ENCODE data around the gene C12orf75.
"Not testable (repeated sequence)": the region's sequence is repeated elsewhere in the genome, so short reads cannot be mapped to it uniquely, and the experiment has no call there.

Gene C12orf75

GRCh38 chr12:105310476-105311085 is 19.9 kb upstream of the C12orf75 start:
- not testable (repeated sequence) for DNase-seq (ENCODE audit: low read depth)

DNA sequence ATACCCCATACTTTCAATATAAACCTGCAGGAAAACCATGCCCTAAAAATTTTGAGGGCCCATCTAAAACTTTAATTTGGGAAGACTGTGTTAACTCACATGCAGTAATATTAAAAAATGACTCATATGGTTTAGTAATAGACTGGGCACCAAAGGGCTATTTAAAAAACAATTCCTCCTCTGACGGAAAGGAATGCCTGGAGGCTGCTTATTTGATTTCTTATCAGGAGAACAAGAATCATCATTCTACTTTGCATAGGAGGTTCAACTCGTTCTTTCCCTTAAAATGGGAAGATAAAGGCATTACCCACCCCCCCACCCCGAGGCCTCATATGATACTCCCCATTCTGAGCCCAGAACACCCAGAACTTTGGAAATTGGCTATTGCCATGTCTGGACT is 18.6 kb upstream of the C12orf75 start:
- DNase-seq (ENCODE audit: low read depth): not testable (repeated sequence)

- DNase-seq (ENCODE audit: low read depth): not testable (repeated sequence)
Observed at GRCh38 chr12:105313755-105314154, 16.7 kb upstream of the C12orf75 start.

DNA sequence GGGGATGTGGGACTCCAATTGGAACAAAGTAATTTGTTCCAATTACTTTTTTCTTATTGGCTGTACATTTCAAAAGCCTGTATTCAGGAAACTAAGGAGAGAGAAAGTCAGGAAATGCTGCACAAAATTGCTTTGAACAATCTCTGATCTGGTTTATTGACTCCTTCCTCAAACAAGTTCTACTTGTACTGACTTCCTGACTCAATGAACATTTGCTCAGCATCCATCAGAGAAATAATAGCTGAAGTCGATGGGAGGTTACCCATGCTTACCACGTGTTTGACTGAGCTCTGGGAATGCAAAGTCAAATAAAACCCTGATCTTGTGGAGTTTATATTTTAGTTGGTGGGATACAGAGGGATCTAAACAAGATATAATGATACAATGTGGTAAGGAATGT is 15.4 kb upstream of the C12orf75 start:
- no peak for DNase-seq (ENCODE audit: low read depth)

DNA sequence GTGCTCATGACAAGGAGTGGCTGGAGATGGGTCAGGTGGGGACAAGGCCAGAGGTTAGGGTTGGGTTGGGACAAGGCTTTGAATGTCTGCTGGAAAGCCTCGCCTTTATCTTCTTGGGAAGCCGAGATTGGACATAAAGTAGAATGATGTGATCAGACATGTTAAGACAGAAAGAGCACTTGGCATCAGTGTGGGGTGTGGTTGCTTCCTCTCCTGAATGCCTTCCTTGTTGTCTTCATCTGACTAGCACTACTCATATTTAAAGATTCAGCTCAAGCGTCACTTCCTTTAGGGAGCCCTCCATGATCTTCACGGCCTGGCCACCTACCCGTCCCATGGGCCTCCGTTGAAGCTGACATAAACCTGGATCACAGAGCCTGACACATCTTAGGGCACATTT is 14.8 kb upstream of the C12orf75 start:
- no peak for DNase-seq (ENCODE audit: low read depth)

DNA sequence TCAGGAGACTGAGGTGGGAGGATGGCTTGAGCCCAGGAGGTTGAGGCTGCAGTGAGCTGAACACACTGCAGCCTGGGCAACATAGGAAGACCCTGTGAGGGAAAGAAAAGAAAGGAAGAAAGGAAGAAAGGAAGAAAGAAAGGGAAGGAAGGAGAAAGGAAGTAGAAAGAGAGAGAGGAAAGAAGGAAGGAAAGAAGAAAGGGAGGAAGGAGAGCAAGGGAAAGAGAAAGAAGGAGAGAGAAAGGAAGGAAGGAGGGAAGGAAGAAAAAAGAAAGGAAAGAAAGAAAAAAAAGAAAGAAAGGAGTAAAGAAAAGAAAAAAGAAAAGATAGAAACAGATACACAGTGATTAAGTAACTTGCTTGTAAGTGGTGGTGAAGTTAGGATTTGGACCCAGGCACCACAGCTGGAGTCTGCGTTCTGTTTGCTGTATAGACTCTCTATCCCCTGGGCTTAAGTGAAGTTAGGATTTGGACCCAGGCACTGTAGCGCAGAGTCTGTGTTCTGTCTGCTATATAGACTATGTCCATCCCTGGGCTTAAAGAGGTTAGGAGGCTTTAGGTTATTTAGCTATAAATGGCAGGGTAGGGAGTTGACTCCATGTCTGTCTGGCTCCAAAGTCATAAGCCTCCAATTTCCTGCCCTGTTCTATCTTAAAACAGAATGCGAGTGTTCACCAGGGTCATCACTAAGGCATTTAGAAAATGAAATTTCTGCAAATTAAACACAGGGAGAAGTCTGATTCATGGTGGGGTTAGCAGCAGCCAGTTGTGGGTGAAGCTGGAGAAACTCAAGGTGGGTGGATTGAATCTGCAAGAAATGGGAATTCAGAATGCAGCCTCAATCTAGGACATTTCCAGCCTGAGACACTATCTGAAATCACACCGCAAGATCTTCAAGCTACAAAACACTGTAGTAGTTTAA is 13.3 kb upstream of the C12orf75 start:
- DNase-seq (ENCODE audit: low read depth): no peak

DNA sequence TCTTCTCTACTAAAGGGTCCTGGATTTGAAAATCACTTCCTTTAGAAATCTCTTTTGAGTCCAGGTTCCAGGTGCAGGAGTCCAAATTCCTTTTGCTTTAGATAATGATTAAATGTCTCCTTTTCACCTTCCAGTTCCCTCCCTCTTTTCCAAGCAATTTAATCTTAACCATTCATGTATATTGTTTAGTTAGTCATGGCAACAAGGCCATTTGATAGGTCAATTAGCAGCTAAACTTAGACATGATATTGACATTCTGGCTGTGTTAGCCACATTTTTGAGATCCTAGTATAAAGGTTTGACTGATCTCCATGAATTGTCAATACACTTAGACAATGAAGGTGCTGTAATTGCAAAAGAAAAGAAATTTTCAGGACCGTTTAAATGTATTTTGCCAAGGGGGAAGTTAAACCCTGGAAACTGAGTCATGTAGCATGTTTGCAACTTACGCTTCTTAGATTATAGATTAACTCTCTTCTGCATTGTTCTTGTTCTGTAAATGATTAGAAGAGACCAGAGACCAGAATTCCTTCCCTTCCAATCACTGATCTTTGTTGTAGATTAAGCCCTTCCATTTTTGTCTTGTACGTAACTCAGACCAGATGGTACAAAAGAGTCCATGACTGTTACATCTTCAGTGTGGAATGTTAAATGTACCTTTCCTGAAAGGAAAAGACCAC is 12.4 kb upstream of the C12orf75 start:
- DNase-seq (ENCODE audit: low read depth): no peak

DNA sequence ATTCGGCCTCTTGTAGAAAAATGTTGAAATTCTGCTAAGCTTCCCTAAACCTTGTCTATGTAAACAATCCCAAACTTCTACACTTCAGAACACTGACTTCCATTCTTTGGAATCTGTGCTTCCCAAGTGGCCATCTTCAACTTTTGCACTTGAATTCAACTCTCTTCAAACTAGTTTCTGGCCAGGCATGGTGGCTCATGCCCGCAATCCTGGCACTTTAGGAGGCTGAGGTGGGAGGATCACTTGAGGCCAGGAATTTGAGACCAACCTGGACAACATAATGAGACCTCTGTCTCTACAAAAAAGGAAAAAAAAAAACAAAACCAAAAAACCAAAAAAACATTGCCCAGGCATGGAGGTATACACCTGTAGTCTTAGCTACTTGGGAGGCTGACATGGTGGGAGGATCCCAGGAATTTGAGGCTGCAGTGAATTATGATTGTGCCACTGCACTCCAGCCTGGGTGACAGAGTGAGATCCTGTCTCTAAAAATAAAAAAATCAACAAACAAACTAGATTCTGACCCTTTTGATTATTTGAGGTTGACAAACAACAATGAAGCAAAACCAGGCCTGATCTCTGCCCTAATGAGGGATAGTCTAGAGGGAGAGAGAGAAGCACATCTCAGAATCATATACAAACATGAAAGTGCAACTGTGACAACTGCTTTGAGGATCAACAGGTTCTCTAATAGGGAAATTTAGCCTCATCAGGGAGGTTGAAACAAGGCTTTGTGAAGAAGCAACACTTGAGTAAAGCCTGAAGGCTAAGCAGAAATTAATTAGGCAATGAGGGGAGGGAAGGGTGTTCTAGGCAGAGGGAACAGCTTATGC is 11.6 kb upstream of the C12orf75 start:
- no peak for DNase-seq (ENCODE audit: low read depth)

DNA sequence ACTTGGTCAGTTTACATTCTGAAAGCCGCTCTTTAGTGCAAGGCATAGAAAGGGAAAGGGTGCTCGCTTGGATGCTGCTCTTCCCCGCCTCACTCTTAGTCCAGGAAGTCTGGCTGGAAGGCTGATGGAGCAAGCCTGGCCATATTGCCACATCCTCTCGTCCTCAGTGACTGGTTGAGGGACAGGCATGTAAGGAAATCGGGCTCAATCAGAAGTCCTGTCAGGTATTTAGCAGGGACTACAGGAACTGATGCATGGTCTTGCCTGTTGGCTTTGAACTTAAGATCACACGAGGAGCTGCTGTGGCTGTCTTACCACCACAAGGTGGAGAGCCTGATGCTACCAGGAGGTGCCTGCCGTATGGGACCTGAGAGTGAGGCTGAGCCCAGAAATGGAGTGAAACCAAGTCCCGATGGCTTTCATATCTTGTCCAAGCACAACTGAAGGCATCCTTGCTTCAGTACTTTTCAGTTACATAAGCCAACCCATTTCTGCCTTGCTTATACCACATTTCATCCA is 10.7 kb upstream of the C12orf75 start:
- no peak for DNase-seq (ENCODE audit: low read depth)

DNA sequence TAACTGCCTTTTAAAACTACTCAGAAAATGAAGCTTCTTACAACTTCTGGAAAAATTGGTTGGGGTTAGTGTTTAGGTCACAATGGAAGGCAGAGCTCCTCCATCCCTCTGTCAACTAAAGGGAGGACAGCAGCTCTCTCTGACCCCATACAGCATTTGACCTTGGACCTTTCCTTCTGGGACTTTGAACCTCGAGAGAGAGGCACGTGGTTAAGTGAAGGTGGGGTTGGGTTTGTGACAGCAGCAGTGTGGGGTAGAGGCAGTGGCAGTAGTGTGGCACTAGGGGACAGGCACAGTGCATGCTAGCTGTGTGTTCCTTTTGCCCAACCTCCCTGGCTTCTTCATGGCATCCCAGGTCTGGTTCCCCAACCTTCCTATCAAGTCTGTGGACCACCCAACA is 9.4 kb upstream of the C12orf75 start:
- no peak for DNase-seq (ENCODE audit: low read depth)

DNA sequence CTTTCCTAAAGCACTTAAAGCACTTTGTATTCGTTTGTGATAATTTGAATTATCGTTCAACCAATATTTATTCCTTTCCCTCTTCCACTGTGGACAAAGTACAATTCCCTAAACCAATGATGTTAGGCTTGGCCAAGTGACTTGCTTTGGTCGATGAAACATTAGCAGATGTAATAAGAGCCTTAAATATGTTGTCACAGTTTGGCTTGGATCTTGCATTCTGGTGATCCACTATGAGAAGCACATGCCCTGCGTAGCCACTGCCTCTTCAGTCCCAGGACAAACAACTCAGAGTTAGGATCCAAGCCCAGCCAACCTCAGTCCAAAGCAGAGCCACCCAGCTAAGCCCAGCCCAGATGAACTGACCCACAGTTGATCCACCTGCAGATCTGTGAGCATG is 8.4 kb upstream of the C12orf75 start:
- no peak for DNase-seq (ENCODE audit: low read depth)

DNA sequence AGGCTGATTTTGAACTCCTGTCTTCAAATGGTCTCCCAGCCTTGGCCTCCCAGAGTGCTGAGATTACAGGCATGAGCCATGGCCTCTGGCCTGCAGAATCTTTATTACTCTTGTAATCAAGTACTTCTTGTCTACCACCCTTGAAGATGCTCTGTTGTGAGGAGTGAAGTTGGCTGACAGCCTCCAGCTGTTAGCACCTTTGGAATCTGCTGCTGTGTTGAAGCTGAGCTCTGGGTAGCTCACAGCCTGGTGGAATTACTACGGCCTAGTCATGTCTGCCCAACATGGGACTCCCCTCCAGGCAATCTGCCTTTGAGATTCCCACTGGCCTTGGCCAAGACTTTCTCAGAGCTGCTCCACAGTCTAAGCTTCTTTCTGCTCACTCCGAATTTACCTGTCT is 5.8 kb upstream of the C12orf75 start:
- DNase-seq (ENCODE audit: low read depth): no peak

- DNase-seq (ENCODE audit: low read depth): no peak
Observed at GRCh38 chr12:105325117-105325516, 5.4 kb upstream of the C12orf75 start.

- DNase-seq (ENCODE audit: low read depth): no peak
Observed at GRCh38 chr12:105329926-105330282, 587 bp upstream of the C12orf75 start.

- DNase-seq (ENCODE audit: low read depth): peak; percentile 18
Observed at GRCh38 chr12:105330931-105331804, 677 bp downstream of the C12orf75 start.

GRCh38 chr12:105331805-105332251 is 1.3 kb downstream of the C12orf75 start:
- DNase-seq (ENCODE audit: low read depth): no peak

DNA sequence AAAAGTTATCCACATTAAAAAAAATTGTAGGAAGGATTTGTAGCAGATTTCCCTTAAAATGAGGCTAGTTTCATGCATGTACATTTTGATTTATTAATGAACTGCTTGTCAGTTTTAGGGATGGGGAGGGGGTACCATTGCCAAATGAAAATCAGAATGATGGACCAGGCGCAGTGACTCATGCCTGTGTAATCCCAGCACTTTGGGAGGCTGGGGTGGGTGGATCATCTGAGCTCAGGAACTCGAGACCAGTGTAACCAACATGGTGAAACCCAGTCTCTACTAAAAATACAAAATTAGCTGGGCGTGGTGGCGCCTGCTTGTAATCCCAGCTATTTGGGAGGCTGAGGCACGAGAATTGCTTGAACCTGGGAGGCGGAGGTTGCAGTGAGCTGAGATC is 1.8 kb downstream of the C12orf75 start:
- not testable (repeated sequence) for DNase-seq (ENCODE audit: low read depth)

DNA sequence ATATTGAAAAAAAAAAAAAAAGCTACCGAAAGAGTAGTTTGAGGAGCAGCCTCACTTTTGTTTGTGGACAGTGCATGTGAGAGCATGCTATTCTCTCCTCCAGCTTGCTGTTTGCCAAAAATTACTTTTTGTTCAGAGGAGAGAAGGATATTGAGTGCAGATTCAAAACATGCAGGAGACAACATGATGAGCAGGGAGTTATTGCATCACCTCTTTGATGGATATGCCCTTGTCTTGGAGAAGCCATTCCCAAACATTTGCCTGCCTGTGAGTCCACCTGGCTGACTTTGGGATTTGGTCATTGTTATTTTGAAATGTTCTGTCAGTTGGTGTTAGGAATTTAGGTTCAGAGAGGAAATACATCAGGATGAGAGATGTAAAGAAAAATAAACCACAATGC is 2.4 kb downstream of the C12orf75 start:
- DNase-seq (ENCODE audit: low read depth): no peak

- DNase-seq (ENCODE audit: low read depth): no peak
Observed at GRCh38 chr12:105334001-105334400, 3.5 kb downstream of the C12orf75 start.

GRCh38 chr12:105334582-105334981 is 4.1 kb downstream of the C12orf75 start:
- no peak for DNase-seq (ENCODE audit: low read depth)

DNA sequence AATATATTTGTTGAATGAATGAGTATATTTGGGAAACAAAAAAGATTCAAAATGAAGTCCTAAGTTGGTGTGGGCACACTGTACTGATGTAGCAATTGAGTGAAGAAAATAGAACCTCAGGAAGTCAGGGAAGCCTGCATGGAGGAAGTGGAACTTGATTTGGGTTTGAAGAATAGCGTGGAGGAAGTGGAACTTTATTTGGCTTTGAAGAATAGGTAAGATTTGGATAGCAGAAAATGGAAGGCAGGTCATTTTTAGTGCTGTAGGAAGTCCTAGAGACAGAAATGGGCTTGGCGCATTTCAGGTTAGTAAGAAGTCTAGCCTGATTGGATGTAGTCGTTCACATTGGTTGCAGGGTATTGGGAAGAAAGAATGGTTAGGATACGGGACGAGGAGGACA is 5.4 kb downstream of the C12orf75 start:
- DNase-seq (ENCODE audit: low read depth): no peak
